HG03442 (cell line): Measurements from ENCODE around the gene PDZRN3.

Experiments
- ATAC-seq: cut with Tn5 transposase; IDR thresholded peaks from one replicate; pipeline ENCODE4 v1.9.1; 2021; ENCODE audit warnings: mild to moderate bottlenecking, moderate library complexity; ENCODE audit not compliant: unreplicated experiment

The PDZRN3 gene

DNA sequence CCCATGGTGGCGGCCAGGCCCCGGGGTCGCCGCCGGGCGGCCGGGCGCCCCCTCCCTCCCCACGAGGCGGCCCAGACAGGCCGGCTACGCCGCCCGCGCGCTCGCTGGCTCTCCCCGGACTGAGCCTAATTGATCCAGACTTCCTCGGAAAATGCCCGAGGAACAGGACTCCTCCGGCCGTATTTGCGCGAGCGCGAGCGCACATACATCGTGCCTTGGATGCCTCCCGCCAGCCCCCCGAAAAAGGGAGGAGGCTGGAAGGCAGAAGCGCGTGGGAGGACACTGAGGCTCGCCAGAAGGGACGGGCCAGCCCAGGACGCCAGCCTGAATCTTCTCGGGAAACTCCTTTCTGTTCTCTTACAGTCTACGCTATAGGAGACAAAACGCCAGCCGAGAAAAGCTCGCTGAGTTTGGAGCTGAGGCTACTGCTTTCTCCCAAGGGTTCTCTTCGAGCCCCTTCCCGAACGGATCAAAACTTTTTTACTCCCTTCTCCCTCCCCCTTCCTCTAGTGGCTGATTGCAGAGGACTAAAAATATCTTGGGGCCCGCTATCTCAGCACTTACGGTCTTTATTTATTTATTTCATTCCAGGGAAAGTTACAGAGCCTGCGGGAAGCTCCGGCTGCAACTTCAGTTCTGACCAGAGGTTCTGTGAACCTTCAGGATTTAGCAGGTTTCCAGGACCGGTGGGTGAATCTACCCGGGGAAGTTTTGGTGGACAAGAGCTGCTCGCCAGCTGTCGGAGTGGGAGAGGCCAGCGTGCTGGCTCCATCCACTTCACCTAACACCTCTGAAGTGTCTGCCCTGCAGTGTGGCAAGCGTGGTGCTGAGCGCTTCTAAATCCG is at the start of gene PDZRN3:
Gene PDZRN3, minus strand, starts transcription at position 121 of the 845 bp plus-strand sequence.
- no peak for ATAC-seq

GRCh38 chr3:73674280-73674679 is 49.5 kb upstream of the PDZRN3 start:
- ATAC-seq = no peak

GRCh38 chr3:73669260-73669659 is 44.5 kb upstream of the PDZRN3 start:
- ATAC-seq = no peak

GRCh38 chr3:73668391-73668790 is 43.6 kb upstream of the PDZRN3 start:
- no peak for ATAC-seq

DNA sequence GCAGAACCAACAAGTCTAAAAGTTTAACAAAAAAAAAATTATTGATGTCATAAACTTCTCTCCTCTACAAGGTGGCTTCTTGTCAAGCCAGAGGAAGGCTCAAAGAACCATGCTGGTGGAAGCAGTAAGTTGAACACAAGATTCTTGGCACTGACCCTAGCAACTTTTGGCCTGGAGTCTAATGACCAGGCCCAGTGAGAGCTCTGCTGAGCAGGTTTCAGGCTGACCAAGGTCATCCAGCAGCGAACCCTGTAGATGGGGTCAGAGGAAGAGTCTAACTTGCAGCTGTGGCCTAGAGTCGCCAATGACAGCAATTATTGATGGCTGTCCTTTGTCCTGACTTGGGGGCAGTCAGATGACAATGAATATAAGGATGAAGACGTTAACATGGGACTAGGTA is 43.1 kb upstream of the PDZRN3 start:
- no peak for ATAC-seq

DNA sequence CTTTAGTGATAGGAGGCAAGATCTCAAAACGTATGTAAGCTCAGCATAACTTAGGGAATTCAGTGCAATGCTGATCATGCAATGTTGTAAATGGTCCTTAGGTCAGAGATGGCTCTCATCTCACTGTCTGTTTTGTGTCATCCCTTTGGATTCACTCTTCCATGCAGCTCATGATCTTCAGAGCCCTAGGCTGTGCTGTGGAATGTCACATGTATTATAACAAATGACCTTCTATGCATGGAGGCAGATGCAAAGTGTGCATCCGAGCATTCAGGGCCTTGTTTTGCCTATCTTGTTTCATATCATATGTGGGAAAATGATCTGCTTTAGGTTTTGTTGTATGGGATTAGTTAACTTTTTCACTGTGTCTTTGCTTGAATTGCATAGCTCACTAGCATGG is 40.5 kb upstream of the PDZRN3 start:
- ATAC-seq = no peak

GRCh38 chr3:73664389-73664788 is 39.6 kb upstream of the PDZRN3 start:
- no peak for ATAC-seq

DNA sequence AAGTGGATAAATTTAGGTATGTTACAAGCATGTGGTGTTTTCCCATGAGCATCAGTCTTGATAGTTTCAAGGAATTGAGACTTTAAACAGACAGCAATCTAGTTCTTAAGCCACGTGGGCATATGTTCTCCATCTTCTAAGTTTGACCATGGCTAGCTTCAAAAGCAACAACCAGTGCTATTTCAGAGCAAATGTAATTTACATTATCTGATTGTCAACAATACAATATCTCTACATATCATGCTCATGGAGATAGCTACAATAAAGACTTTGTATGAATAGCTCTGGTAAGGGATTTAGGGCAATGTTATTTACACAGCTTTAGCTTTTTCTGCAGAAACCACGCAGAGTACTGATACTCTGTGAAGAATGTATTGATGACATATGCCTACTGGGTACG is 38.8 kb upstream of the PDZRN3 start:
- no peak for ATAC-seq

GRCh38 chr3:73661265-73661664 is 36.5 kb upstream of the PDZRN3 start:
- no peak for ATAC-seq

- no peak for ATAC-seq
Observed at GRCh38 chr3:73658227-73658626, 33.5 kb upstream of the PDZRN3 start.

GRCh38 chr3:73657186-73657585 is 32.4 kb upstream of the PDZRN3 start:
- no peak for ATAC-seq

DNA sequence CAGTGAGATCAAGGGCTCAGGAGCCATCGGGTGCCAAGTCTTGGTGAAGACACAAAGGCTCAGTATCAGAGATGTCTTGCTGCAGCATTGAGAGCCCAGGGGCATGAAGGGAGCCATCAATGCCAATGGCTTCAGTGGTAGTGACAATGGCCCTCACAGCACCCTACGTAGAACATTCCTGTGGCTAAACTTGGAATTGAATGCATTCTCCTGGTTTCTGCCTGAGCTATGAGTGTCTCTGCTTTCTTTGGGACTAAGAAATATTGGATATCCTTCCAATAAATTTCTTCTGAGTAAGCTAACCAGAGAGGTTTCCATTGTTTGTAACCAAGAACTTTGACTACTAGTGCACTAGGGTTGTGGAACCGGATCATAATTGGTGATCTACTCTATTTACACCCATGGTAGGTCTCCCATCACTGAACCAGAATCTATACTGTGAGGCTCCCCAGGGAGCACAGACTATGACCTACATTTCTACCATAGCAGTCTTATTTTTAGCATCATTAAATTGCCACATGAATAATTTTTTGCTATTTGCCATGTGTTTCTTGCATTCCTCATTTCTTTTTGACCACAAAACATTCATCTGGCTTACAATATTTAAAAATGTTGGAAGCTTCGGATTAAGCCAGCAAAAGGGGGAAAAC is 31.6 kb upstream of the PDZRN3 start:
- ATAC-seq = no peak

DNA sequence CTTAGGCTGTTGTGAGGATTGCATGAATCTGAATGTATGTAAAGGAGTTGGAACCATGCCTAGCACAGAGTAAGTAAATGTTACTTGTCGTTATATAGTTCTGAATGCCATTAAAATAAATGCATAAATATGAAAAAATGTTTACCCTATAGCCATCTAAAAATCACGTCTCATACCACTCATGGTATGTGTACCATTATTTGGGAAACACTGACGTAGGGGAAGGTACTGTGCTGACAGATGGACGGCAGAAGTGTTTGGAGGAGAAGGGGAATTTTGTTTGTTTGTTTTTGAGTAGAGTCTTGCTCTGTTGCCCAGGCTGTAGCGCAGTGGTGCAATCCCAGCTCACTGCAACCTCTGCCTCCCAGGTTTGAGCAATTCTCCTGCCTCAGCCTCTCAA is 30.5 kb upstream of the PDZRN3 start:
- ATAC-seq = no peak

DNA sequence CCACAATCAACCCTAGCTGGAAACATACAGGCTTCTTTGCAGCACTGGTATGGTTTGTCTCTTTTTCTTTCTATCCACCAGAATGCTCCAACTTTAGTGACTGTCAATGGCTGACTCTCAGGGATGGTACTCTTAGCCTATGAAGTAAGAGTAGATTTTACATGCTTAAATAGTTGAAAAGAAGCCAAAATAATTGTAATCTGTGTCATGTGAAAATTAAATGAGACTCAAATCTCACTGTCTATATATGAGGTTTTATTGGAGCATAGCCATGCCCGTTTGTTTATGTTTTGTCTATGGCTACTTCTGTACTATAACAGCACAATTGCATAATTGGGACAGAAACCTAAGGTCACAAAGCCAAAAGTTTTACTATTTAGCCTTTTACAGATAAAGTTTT is 29.1 kb upstream of the PDZRN3 start:
- ATAC-seq = no peak

DNA sequence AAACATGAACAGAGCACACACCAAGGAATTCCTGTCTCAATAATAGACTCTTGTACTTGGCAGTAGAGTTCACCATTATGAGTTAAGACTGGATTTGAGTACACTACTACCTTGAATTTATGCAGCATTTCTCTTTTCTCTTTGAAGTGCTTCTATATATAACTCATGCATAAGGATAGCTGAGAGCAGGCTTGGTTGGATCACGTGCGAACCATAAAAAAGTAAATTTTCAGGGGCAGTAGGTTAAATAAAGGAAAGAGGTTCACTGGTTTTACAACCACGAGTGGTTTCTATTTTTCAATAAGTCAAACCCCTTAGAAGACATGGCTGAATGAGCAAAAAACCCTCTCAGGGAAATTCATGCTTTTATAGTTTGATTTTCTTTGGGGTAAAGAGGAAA is 28.6 kb upstream of the PDZRN3 start:
- ATAC-seq = no peak

DNA sequence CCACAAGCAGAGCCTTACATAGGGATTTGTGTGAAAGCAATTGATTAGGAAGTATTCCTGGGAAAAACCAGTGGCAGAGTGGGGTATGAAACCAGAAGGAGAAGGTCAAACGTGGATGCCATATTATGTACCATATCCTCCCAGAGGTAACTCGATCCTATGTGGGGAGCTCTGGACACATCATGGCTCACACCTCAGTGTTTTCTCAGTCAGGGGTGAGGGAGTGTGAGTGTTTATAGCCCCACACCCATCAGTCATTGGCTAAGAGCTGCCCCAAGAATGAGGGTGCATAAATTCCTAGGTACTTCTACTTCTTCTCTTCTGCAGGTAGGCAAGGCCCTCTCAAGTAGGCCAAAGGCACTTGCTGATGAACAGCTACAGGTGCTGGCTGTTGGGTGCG is 28.2 kb upstream of the PDZRN3 start:
- ATAC-seq = no peak

GRCh38 chr3:73637042-73637441 is 12.3 kb upstream of the PDZRN3 start:
- ATAC-seq = no peak

- ATAC-seq = no peak
Observed at GRCh38 chr3:73635254-73635653, 10.5 kb upstream of the PDZRN3 start.

DNA sequence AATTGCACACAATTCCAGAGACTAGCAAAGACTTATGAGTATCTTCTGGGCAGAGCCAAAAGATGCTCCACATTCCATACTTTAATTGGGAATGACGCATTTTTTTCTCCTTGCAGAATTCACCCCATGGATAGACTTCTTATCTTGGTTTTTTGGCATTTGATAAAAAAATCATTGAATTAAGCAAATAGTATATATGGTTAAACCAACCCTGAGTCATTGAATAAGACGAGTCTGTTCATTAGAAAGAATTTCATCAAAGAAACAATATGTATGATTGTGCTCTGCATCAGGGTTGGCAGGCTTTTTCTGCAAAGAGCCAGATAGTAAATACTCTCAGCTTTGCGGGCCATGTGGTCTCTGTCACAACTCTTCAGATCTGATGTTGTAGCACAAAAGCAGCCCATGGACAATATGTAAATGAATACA is 9.2 kb upstream of the PDZRN3 start:
- ATAC-seq = no peak

GRCh38 chr3:73633453-73633852 is 8.7 kb upstream of the PDZRN3 start:
- no peak for ATAC-seq

DNA sequence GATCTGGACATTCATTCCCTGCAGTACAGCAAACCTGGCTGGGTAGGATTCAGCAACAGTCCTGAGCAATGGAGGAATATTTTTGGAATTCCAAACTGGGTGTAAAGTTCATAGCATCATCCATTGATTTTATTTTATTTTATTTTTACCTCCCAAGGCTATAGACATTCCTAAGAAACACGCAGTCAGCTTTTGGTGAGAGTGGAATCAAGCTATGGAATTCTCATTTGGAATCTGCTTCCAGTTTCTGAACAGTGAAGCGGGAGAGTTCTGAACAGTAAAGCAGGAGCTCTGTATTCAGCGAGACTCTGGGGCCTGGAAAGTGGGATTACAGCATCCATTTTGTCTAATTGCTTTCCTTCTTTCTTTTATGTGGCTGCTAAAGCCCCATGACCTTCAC is 1.4 kb upstream of the PDZRN3 start:
- ATAC-seq = no peak

DNA sequence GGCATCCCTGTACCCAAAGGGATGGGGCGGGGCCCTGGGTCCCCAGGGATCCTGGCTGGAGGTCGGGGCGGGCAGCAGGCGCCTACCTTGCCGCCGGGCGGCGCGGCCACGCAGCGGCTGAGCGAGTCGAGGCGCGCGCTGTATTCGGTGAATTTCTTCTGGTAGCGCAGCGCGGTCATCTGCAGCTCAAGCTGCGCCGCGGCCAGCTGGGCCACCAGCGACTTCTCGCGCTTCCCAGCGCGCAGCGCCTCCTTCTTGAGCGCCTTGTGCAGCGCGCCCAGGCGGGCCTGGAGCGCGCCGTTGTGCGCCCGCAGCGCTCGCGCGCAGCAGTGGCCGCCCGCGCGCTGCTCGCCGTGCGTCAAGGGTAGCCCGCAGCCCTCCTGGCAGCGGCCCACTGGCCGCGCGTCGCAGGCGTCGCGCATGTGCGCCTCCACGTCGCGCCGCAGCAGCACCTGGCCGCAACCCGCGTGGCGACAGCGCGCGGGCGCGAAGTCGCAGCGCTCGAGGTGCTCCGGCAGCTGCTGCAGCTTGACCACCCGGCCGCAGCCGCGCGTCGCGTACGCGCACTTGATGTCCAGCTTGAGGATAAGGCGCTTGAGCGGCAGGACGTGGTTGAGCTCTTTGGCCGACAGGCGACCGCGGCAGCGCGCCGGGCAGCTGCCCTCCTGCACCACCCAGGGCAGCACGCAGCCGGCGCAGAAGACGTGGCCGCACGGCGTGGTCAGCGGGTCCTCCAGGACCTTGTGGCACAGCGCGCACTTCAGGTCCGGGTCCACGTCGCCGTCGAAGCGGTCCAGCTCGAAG is 522 bp downstream of the PDZRN3 start:
- ATAC-seq = no peak
